H1 (cell line): ENCODE measurements around the gene NAPA. TPM values are rescaled to one million over a fixed set of nuclear protein-coding genes. Genes with fewer than 3 reads are reported as not detected.

ENCODE experiments used
- CEBPB ChIP-seq: IDR thresholded peaks from 2 replicates; pipeline ENCODE4 v1.6.1; 2012; ENCODE audit warnings: low read depth, low read length
- SIRT6 ChIP-seq: IDR thresholded peaks from one replicate; pipeline ENCODE4 v1.7.1; 2012; ENCODE audit warnings: low read length, inconsistent platforms
- TBP ChIP-seq: IDR thresholded peaks from 2 replicates; pipeline ENCODE4 v1.6.1; 2011; ENCODE audit warnings: low read depth, low read length, improper control_type of control experiment
- polyA plus RNA-seq, 7 experiments: library from polyadenylated mRNA; depleted of rRNA in 3 of 7; stranded (reverse) in 5 of 7; unstranded in 2 of 7; fragments of >200 nt in 5 of 7; fragments of 200-250 nt in 2 of 7; gene quantifications; 1 replicate in 5 of 7; 2 replicates in 1 of 7; 4 replicates in 1 of 7; pipeline versions ENCODE4 v1.2.1 to v1.2.3, GENCODE V29; 2011 to 2013; ENCODE audit warnings: missing spikeins in 2 of 7, mixed read lengths in 2 of 7
- total RNA-seq: library from RNA; stranded (reverse); fragmentation: NEBNext Ultra II Directional; extraction: Animal tissue kit (Norgen Biotek cat#: 25700); gene quantifications from 2 replicates; pipeline ENCODE4 v1.2.1, GENCODE V29; 2021

Gene NAPA
- total and polyA plus RNA-seq, 2 of the 8 experiments (the other 6 are each of a cell fraction or from before 2014, with no cell fraction given), result 58.5 to 78.2 TPM

DNA sequence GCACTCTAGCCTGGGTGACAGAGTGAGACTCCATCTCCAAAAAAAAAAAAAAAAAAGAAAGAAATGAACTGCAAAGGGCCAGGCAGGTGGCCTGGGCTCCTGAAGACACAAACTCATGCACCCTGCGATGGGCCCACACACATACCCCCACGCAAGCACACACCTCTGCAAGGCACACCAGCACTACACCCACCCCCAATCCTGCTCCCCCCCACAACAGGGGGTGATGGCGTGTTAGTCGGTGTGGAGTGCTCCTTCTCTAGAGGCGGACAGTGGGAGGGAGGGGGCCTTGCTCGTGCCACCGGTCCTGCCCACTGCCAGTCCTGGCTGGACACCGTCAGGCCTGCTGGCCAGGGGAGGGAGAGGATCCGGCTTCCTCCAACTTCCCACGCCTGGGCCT is 41.5 kb downstream of the NAPA start (continued):
- TF ChIP-seq CEBPB, result no peak
- TF ChIP-seq SIRT6, result no peak
- no peak for TF ChIP-seq TBP
